BLaER1 treated with 17β-estradiol and CSF1 and Interleukin-3, amounts not matched to agents 10 nM and 100 nM (cell line): ENCODE results near the gene VSNL1.
A peak's percentile ranks its signal among the peaks of the same experiment; 100 is the strongest.

Experiments
- H3K27ac ChIP-seq, 11 experiments: shearing (Covaris generic); formaldehyde crosslinking; 2 replicates each; pipeline ENCODE4 v1.8.1; 2022
- H3K27me3 ChIP-seq, 11 experiments: shearing (Covaris generic); formaldehyde crosslinking; 2 replicates each; pipeline ENCODE4 v1.8.1; 2022
- H3K36me3 ChIP-seq, 11 experiments: shearing (Covaris generic); formaldehyde crosslinking; 2 replicates each; pipeline ENCODE4 v1.8.1; 2022
- H3K4me1 ChIP-seq, 10 experiments: shearing (Covaris generic); formaldehyde crosslinking; 2 replicates each; pipeline ENCODE4 v1.8.1; 2022
- H3K4me2 ChIP-seq, 11 experiments: shearing (Covaris generic); formaldehyde crosslinking; 2 replicates each; pipeline ENCODE4 v1.8.1; 2022
- H3K4me3 ChIP-seq, 10 experiments: shearing (Covaris generic); formaldehyde crosslinking; 2 replicates each; pipeline ENCODE4 v1.8.1; 2022
- H3K9ac ChIP-seq, 11 experiments: shearing (Covaris generic); formaldehyde crosslinking; 2 replicates each; pipeline ENCODE4 v1.8.1; 2022
- H3K9me3 ChIP-seq, 11 experiments: shearing (Covaris generic); formaldehyde crosslinking; replicated peaks in 1 of 11; 2 replicates each; pipeline ENCODE4 v1.8.1; 2022
- H4K20me1 ChIP-seq, 11 experiments: shearing (Covaris generic); formaldehyde crosslinking; 2 replicates each; pipeline ENCODE4 v1.8.1; 2022
- Cebpa-rat ChIP-seq, 11 experiments: shearing (Covaris generic); IDR thresholded peaks; 2 replicates each; pipeline ENCODE4 v1.8.1; 2022

VSNL1 gene

GRCh38 chr2:17625446-17625845 is 85.0 kb downstream of the VSNL1 start:
- no peak overlapping the region for H3K27ac ChIP-seq
- H3K9me3 ChIP-seq, result peaks cover 14 to 20% (median 18%) of the 10 kb centered on the region in 11 experiments
- H3K4me2 ChIP-seq, result no peak overlapping the region
- H3K4me3 ChIP-seq, result no peak overlapping the region
- H4K20me1 ChIP-seq, result no peaks in the 10 kb centered on the region
- H3K36me3 ChIP-seq, result no peaks in the 10 kb centered on the region
- peaks cover 4 to 11% (median 9%) of the 10 kb centered on the region in 10 experiments; a peak in 16 of 20 replicates for H3K4me1 ChIP-seq
- H3K27me3 ChIP-seq, result no peaks in the 10 kb centered on the region
- H3K9ac ChIP-seq, result no peak overlapping the region
- no peak for TF ChIP-seq Cebpa-rat (IDR thresholded peaks at IDR 0.05)

GRCh38 chr2:17626986-17627385 is 86.5 kb downstream of the VSNL1 start:
- H3K27ac ChIP-seq, result no peak overlapping the region
- H3K4me1 ChIP-seq, result peaks cover 4 to 11% (median 9%) of the 10 kb centered on the region in 10 experiments; a peak in 16 of 20 replicates
- no peaks in the 10 kb centered on the region for H3K27me3 ChIP-seq
- no peaks in the 10 kb centered on the region for H3K36me3 ChIP-seq
- TF ChIP-seq Cebpa-rat (IDR thresholded peaks at IDR 0.05), result no peak
- no peak overlapping the region for H3K4me2 ChIP-seq
- H3K4me3 ChIP-seq, result no peak overlapping the region
- H3K9me3 ChIP-seq, result peaks cover 17 to 25% (median 22%) of the 10 kb centered on the region in 11 experiments
- no peak overlapping the region for H3K9ac ChIP-seq
- H4K20me1 ChIP-seq, result no peaks in the 10 kb centered on the region

- peaks cover 17 to 25% (median 22%) of the 10 kb centered on the region in 11 experiments for H3K9me3 ChIP-seq
- H3K27ac ChIP-seq, result no peak overlapping the region
- no peak overlapping the region for H3K9ac ChIP-seq
- H3K4me3 ChIP-seq, result no peak overlapping the region
- H3K36me3 ChIP-seq, result no peaks in the 10 kb centered on the region
- no peak overlapping the region for H3K4me2 ChIP-seq
- H3K4me1 ChIP-seq, result peaks cover 4 to 11% (median 9%) of the 10 kb centered on the region in 10 experiments; a peak in 16 of 20 replicates
- no peak for TF ChIP-seq Cebpa-rat (IDR thresholded peaks at IDR 0.05)
- no peaks in the 10 kb centered on the region for H4K20me1 ChIP-seq
- H3K27me3 ChIP-seq, result no peaks in the 10 kb centered on the region
Observed at GRCh38 chr2:17627434-17627833, 86.9 kb downstream of the VSNL1 start.

- Histone ChIP-seq H3K36me3 (no peaks in the 10 kb centered on the region), H3K9me3 (peaks cover 17 to 25% (median 22%) of the 10 kb centered on the region in 11 experiments), H3K4me3 (no peak overlapping the region), H3K9ac (no peak overlapping the region), H3K4me1 (peaks cover 4 to 11% (median 9%) of the 10 kb centered on the region in 10 experiments; a peak in 16 of 20 replicates), H3K4me2 (peak overlapping the region; percentile 4 to 36 (median 21); a peak in 17 of 22 replicates), H3K27me3 (no peaks in the 10 kb centered on the region), H3K27ac (no peak overlapping the region), H4K20me1 (no peaks in the 10 kb centered on the region)
- no peak for TF ChIP-seq Cebpa-rat (IDR thresholded peaks at IDR 0.05)
Observed at GRCh38 chr2:17628349-17629261, 88.1 kb downstream of the VSNL1 start.

- Histone ChIP-seq H4K20me1 (no peaks in the 10 kb centered on the region), H3K4me2 (no peak overlapping the region), H3K9ac (no peak overlapping the region), H3K9me3 (peaks cover 17 to 25% (median 20%) of the 10 kb centered on the region in 11 experiments), H3K27ac (no peak overlapping the region), H3K4me3 (no peak overlapping the region), H3K4me1 (peaks cover 4 to 11% (median 9%) of the 10 kb centered on the region in 10 experiments; a peak in 16 of 20 replicates), H3K36me3 (no peaks in the 10 kb centered on the region), H3K27me3 (no peaks in the 10 kb centered on the region)
- no peak for TF ChIP-seq Cebpa-rat (IDR thresholded peaks at IDR 0.05)
Observed at GRCh38 chr2:17630089-17630488, 89.6 kb downstream of the VSNL1 start.

- Histone ChIP-seq H3K4me2 (no peak overlapping the region), H3K9me3 (peaks cover 4 to 13% (median 9%) of the 10 kb centered on the region in 11 experiments), H3K9ac (no peak overlapping the region), H3K36me3 (no peaks in the 10 kb centered on the region), H3K4me3 (no peak overlapping the region), H3K27ac (no peak overlapping the region), H3K27me3 (no peaks in the 10 kb centered on the region), H3K4me1 (no peaks in the 10 kb centered on the region), H4K20me1 (no peaks in the 10 kb centered on the region)
- no peak for TF ChIP-seq Cebpa-rat (IDR thresholded peaks at IDR 0.05)
Observed at GRCh38 chr2:17634997-17635396, 94.5 kb downstream of the VSNL1 start.

- TF ChIP-seq Cebpa-rat (IDR thresholded peaks at IDR 0.05), result no peak
- Histone ChIP-seq H4K20me1 (no peaks in the 10 kb centered on the region), H3K36me3 (no peaks in the 10 kb centered on the region), H3K27ac (no peak overlapping the region), H3K4me1 (no peaks in the 10 kb centered on the region; a peak in 1 of 20 replicates), H3K9me3 (peaks cover 0 to under 1% (median 0%) of the 10 kb centered on the region in 11 experiments; a peak in 1 of 22 replicates), H3K4me3 (no peak overlapping the region), H3K27me3 (no peaks in the 10 kb centered on the region), H3K9ac (no peak overlapping the region), H3K4me2 (no peak overlapping the region)
Observed at GRCh38 chr2:17636257-17636656, 95.8 kb downstream of the VSNL1 start.

- Histone ChIP-seq H3K27ac (no peak overlapping the region), H3K4me1 (peaks cover 0 to 4% (median under 1%) of the 10 kb centered on the region in 10 experiments; a peak in 7 of 20 replicates), H3K9ac (no peak overlapping the region), H3K4me3 (no peak overlapping the region), H4K20me1 (no peaks in the 10 kb centered on the region), H3K36me3 (no peaks in the 10 kb centered on the region), H3K4me2 (no peak overlapping the region), H3K9me3 (no peaks in the 10 kb centered on the region), H3K27me3 (no peaks in the 10 kb centered on the region)
- no peak for TF ChIP-seq Cebpa-rat (IDR thresholded peaks at IDR 0.05)
Observed at GRCh38 chr2:17637131-17637906, 96.8 kb downstream of the VSNL1 start.

- H4K20me1 ChIP-seq, result no peaks in the 10 kb centered on the region
- no peak overlapping the region for H3K27ac ChIP-seq
- H3K36me3 ChIP-seq, result no peaks in the 10 kb centered on the region
- H3K4me2 ChIP-seq, result no peak overlapping the region
- no peak overlapping the region for H3K9ac ChIP-seq
- no peaks in the 10 kb centered on the region for H3K27me3 ChIP-seq
- peaks cover 0 to 14% (median 4%) of the 10 kb centered on the region in 10 experiments; a peak in 9 of 20 replicates for H3K4me1 ChIP-seq
- no peaks in the 10 kb centered on the region for H3K9me3 ChIP-seq
- TF ChIP-seq Cebpa-rat (IDR thresholded peaks at IDR 0.05), result no peak
- no peak overlapping the region for H3K4me3 ChIP-seq
Observed at GRCh38 chr2:17638196-17638743, 97.8 kb downstream of the VSNL1 start.
